NCI-H1105 treated with DMSO at 0.1 percent for 48 hours (cell line): ENCODE measurements around the gene ERAL1.
"Not testable (repeated sequence)": the region's sequence is repeated elsewhere in the genome, so short reads cannot be mapped to it uniquely, and the experiment has no call there.

Experiments
- DNase-seq: peaks from one replicate; lab custom pipeline; 2025; lab: John Stamatoyannopoulos, UW

Gene ERAL1

DNA sequence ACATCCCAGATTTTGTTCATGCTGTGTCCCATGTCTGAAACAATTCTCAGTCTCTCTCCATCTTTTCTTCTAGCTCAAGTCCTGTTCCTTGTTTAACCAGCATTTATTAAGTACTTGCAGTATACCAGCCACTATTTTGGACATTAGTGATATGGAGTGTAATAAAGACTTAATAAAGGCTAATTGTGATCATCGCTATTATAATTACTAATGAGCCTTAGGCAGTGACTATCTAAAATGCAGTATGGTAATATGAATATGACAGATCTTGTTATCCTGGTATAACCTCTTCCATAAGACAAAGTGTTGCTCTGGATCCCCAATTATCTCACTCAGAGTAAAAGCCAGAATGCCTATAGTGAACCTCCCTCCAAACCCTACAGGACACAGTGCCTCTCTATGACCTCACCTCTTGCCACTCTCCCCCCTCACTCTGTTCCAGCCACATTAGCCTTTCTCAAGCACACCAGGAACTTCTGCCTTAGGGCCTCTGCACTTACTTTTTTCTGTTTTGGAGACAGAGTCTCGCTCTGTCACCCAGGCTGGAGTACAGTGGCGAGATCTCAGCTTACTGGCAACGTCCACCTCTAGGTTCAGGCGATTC lies 44.5 kb downstream of the ERAL1 start:
- no peak for DNase-seq

DNA sequence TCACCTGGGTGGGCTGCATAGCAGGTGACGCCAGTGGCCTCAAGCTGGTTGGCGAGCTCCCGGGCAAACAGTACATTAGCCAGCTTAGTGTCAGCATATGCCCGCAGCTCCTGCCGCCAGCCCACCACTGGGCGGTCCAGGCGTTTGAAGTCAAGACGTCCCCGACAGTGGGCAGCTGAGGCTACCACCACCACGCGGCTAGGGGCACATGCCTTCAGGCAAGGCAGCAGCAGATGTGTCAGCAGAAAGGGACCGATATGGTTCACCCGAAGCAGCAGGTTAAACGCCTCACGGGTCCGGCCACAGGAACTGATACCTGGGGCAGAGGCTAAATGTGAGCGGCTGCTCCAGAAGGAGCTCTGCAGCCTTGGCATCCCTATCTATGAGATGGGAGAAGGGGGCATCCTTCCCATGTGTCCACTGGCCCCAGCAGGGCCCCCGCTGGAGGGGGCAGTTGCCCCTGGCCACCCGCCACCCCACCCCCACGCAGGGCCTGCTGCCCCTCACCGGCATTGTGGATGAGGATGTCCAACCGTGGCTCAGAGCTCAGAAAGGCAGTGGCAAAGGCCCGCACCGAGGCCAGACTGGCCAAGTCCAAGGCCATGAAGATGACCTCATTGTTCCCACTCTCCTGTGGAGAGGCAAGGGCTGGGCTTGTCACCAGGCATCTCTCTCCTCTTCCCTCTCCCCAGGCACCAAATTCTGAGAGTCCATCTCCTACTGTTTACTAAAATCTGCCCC lies 46.3 kb downstream of the ERAL1 start:
- no peak for DNase-seq

DNA sequence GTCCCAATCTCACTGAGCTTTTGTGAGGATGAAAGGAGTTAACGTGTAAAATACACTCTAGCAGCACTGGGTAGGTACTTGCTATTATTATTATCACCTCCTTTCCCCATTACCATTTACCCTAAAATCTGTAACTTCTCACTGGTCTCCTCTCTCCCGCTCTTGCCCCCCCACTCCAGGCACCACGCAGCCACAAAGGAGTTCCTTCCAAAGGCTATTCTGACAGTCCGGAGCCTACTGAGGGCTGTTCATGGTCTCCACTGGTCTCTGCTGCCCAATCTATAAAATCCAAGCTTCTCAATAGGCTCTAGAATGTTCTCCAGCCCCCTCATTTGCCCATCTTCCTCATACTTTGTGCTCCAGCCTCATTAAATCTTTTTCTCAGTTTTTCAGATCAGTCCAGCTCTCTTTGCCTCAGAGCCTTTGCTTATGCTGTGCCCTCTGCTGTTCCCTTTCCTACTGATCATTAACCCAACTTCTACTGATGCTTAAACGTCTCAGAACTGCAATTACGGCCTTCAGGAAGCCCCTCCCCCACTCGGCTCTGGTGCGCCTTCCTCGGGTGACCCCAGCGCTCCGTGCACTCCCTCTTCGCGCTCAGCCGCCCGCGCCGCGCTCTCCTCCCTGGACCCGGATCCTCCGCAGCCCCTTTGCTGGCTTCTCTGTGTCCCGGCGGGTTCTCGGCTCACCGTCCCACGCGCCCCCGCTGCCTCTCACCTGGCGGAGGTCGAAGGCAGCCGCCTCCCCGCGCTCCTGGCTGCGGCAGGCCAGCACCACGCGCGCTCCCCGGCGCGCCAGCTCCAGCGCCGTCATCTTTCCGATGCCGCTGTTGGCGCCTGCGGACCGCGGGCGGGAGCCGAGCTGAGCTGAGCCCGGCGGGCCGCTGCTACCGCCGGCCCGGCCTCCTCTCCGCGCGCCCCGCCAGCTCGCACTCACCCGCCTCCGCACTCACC lies 47.3 kb downstream of the ERAL1 start:
- peak; percentile 71 for DNase-seq

DNA sequence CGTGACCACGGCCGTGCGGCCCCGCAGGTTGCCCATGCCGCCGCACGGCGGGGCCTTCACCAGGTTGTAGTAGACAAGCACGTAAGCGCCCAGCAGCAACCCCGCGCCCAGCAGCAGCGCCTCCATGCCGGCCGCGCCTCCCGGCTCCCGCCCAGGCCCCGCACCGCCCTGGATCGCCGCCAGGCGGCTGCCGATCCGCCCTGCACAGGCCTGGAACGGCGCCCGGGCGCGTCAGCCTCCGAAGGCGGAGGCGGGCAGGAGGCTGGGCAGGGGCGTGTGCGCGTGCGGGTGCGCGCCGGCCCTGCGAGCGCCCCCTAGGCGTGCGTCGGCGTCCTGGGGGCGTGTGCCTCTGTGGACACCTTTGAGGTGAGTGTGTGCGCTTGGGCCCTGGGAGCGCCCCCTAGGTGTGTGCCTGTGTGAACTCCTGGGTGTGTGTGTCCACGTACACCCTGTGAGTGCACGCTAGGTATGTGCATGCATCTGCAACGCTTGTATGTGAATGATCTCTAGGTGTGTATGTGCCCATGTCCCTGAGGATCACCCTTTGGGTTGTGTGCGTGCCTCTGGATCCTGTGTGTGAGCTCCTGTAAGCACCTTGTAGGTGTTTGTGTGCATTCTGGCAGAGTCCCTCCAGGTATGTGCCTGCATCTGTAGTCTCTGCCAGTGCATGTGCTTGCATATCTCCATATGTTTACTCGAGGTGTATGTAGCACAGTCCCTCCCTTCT lies 48.2 kb downstream of the ERAL1 start, which contains the start of gene DHRS13:
Gene DHRS13 (minus strand): TSS at position 261 of the 727 bp plus-strand sequence. CDS start 135 bp downstream, at position 126.
- peak; percentile 91 for DNase-seq

DNA sequence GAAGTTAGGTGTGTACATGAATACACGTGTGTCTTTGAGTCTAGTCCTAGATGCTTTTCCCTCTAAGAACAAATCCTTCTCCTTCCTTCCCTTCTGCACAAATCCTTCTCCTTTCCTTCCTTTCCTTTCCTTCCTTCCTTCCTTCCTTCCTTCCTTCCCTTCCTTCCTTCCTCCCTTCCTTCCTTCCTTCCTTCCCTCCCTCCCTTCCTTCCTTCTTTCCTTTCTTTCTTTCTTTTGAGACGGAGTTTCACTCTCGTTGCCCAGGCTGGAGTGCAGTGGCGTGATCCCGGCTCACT lies 48.7 kb downstream of the ERAL1 start:
- DNase-seq: not testable (repeated sequence)

DNA sequence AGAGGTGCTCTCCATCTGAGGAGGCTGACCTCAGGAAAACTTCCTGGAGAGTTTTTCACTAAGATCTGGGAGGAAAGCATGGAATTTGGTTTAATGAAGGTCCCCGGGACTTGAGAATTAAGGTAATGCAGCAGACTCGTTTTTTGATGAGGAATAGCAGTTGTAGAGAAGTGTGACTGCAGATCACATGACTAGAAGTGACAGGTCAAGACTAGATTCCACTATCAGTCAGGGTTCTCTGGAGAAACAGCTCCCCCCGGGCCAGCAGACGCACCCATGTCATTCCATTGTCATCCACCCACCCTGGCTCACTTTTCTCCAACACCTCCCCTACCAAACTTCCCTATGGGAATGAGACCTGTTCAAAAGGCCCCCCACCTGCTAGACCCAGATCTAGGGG lies 50.0 kb downstream of the ERAL1 start:
- DNase-seq: no peak

DNA sequence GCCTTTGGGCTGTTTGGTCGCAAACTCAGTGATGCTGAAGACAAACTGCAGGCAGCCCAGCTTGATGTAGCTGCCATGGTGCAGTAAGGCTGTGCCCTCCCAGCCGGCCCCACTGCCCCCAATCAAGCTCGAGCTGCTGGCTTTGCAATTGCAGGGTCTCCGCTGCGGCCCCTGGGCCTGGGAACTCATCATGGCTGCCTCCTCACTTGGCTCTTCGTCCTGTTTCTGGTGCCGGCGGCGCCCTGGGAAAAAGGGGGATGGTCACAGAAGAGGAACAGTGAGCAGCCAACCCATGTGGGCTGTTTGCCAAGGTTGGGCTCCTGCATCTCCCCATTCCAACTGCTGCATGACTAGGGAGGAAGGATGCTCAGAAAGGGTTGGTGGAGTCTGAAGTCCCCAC lies 51.5 kb downstream of the ERAL1 start:
- DNase-seq: no peak

DNA sequence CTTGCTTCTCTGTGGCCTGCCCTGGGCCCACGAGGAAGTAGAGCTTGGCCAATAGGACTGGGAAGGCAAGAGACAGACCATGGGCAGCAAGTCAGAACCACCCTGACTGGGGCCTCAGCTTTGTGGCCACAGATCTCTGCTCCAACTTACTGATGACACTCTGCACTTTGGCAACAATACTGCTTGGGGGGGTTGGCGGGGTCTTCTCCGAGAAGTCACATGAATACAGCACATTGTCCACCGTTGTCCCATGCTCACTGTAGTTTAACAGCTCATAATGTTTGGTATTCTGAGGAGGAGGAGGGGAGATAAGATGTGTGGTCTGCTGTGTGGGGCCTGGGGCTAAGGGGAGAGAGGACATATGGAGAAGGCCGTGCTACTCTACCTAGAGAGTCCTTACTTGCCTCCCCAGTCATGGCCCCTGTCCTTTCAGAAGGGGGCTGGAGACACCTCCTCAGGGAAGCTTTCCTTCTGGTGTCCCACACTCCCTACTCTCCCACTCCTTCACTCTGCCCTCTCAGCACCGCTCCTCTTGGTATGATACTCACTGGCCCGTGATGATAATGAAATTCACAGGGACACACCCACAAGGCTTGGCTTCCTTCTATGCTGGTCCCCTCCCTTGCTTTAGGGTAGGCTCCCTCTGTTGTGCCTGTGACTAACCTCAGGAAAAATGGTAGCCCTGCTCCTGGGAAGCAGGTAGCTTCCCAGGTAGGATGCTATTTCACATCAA lies 52.1 kb downstream of the ERAL1 start:
- DNase-seq: no peak

DNA sequence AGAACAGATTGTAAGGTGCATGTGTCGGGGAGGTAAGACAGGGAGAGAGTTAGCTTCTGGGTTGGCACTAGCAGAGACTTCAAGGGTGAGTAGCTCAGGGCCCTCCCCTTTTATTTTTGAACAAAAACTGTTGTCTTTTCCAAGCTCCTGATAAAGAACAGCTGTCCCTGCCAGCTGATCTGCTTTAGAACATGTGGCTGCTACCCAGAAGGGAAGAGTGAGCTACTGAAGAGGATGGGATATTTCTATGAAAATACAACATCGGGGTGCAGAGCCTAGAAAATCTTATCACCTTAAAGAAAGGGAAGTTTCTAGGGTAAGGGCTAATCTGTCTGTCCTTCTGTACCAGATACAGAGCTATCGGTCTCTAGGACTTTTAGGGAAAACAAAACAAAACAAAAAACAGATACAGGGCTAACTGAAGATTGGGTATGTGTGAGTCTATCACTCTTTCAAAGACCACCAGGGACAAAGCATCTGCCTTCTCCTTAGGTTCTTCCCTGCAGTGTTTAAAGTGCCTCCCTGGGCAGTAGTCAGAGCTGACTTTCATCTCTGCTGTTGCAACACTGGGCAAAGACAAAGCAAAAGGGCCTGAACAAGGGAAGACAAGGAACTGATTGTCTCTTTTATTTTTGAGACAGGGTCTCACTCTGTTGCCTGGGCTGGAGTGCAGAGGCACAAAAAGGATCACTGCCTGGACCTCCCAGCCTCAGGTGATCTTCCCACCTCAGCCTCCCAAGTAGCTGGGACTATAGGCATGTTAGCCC lies 53.1 kb downstream of the ERAL1 start:
- no peak for DNase-seq

DNA sequence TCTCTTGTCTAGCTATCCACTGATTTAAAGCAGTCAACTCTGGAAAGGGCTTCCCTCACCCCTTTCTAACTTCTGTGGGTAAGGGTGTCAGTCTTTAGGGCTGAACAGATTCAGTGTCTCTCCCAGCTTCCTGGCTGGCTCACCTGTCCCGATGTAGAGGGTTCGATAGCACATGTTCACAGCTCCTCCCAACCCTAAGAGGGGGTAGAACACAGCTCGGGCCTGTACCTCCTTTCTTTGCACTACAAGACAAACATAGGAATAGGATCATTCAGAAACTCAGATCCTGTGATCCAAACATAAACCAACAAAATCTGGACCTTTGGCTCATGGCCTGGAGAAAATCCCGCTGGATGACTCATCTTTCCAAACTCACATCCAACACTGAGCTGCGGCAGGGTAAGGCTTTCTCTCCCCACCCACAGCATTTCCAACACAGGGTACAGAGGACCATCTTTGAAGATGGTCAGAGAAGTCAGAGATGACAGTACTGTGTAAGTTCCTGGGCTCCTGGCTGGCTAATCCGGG lies 53.9 kb downstream of the ERAL1 start:
- DNase-seq: no peak

DNA sequence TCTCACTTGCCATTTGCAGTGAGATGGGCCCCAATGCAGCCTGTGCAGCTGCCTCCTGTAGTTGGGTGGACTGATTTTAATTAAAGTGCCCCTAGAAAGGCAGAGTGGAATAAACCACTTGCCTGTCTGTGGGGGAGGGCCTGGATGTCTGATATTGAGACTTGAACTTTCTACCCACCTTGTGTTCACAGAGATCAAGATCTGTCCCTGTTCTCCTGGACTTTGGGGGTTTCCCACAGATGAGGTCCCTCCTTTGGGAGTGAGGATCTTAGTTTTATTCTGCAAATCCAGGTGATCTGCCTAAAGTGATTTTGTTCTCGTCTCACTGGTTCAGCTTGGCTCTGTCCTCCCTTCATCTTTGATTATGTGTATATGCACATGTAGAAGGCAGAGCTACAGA lies 55.7 kb downstream of the ERAL1 start:
- no peak for DNase-seq
